ENCODE measurements around the gene MICB.

Gene MICB

DNA sequence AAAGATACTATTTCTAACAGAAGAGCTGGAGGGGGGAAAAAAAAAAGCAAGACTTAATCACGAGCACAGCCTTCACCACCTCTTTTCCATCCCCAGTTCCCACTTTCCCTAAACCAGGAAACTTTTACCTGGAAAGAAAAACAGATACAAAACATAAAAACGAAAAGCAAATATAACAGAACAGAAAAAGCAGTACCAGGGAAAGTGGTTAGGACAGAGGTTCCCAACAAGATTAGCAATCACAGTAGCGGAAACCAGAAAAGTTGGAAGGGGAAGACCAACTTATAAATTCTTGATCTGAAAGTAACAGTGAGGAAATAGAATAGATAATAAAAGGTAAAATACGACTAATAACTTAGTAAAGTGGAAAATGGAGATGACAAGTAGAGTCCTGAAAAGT is 42.7 kb downstream of the MICB start:
- TF ChIP-seq, protein P1, sequence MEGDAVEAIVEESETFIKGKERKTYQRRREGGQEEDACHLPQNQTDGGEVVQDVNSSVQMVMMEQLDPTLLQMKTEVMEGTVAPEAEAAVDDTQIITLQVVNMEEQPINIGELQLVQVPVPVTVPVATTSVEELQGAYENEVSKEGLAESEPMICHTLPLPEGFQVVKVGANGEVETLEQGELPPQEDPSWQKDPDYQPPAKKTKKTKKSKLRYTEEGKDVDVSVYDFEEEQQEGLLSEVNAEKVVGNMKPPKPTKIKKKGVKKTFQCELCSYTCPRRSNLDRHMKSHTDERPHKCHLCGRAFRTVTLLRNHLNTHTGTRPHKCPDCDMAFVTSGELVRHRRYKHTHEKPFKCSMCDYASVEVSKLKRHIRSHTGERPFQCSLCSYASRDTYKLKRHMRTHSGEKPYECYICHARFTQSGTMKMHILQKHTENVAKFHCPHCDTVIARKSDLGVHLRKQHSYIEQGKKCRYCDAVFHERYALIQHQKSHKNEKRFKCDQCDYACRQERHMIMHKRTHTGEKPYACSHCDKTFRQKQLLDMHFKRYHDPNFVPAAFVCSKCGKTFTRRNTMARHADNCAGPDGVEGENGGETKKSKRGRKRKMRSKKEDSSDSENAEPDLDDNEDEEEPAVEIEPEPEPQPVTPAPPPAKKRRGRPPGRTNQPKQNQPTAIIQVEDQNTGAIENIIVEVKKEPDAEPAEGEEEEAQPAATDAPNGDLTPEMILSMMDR (IDR thresholded peaks at IDR 0.05; ENCODE audit: low read depth, low read length, missing control alignments): no peak
- in situ Hi-C loops (cut with HindIII; ENCODE audit: low sequenced_read_pairs): loop anchor here (5.0 kb wide), 1 partner anchor 77 kb away; the partner anchor contains the start of gene AIF1
- peak overlapping the region; percentile 94 for H3K4me3 ChIP-seq (ENCODE audit: low read depth, low read length)
- no peak for DNase-seq (ENCODE audit: low read depth)

DNA sequence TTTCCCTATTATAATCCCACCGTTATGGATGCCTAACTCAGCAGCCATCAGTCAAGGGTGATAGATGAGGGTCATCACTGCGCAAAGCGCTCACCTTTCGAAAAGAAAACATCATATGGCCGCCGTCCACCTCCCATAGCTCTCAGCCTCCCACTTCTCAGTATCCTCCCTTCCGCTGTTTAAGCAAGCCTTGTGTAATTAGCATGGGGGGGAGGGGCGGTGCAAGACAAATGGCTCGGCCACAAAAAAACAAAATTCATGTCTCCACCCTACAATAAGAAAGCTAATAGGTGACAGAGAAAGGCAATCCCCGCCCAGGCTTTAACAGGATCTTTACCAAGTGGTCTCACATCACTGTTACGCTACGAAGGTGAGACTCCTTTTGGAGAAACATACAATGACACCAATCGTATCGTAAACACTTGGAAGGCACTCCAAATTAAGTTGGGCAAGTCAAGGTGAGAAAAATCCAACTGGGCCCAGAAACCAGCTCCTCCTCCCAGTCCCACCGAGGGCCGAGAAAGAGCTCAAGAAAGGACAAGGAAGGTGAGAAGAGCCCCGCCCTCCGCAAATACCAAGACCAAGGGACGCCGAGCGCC is 43.2 kb downstream of the MICB start:
- in situ Hi-C loops (cut with HindIII; ENCODE audit: low sequenced_read_pairs): loop anchor here (5.0 kb wide), 1 partner anchor 76 kb away; the partner anchor contains the start of gene AIF1
- DNase-seq (ENCODE audit: low read depth): peak; percentile 15
- H3K4me3 ChIP-seq (ENCODE audit: low read depth, low read length): peak overlapping the region; percentile 94
- TF ChIP-seq, protein P1 (IDR thresholded peaks at IDR 0.05; ENCODE audit: low read depth, low read length, missing control alignments): no peak

GRCh38 chr6:31541658-31542521 is 43.9 kb downstream of the MICB start, which contains the start of gene DDX39B:
DDX39B (minus strand) TSS chr6:31542003; CDS start chr6:31540532, 1,471 bp downstream.
- peak within 1 kb of the TSS; percentile 94 for H3K4me3 ChIP-seq (ENCODE audit: low read depth, low read length)
- TF ChIP-seq, protein P1 (IDR thresholded peaks at IDR 0.05; ENCODE audit: low read depth, low read length, missing control alignments): no peak
- in situ Hi-C loops (cut with HindIII; ENCODE audit: low sequenced_read_pairs): loop anchor here (5.0 kb wide), 1 partner anchor 75 kb away; the partner anchor contains the start of gene AIF1
- DNase-seq (ENCODE audit: low read depth): peak; percentile 95

DNA sequence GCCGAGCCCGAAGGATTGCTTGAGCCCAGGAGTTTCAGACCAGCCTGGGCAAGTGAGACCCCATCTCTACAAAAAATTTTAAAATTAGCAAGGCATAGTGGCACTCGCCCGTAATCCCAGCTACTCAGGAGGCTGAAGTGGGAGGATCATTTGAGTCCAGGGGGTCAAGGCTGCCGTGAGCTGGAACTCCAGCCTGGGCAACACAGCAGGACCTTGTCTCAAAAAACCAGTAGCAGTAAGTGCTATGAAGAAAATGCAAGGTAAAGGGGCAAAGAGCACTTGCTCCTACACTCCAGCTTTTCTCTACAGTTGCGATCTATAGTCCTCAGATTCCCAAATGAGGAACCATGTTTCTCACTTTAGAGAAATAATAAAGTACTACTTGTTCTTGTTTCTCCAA is 45.7 kb downstream of the MICB start:
- in situ Hi-C loops (cut with HindIII; ENCODE audit: low sequenced_read_pairs): loop anchor here (5.0 kb wide), 1 partner anchor 74 kb away; the partner anchor contains the start of gene AIF1
- no peak overlapping the region for H3K4me3 ChIP-seq (ENCODE audit: low read depth, low read length)
- TF ChIP-seq, protein P1 (IDR thresholded peaks at IDR 0.05; ENCODE audit: low read depth, low read length, missing control alignments): no peak
- no peak for DNase-seq (ENCODE audit: low read depth)

- TF ChIP-seq, protein P1 (IDR thresholded peaks at IDR 0.05; ENCODE audit: low read depth, low read length, missing control alignments): no peak
- in situ Hi-C loops (cut with HindIII; ENCODE audit: low sequenced_read_pairs): loop anchor here (5.0 kb wide), 1 partner anchor 73 kb away; the partner anchor contains the start of gene AIF1
- no peak for DNase-seq (ENCODE audit: low read depth)
- H3K4me3 ChIP-seq (ENCODE audit: low read depth, low read length): no peak overlapping the region
Measured at GRCh38 chr6:31544676-31545075, 46.7 kb downstream of the MICB start.

DNA sequence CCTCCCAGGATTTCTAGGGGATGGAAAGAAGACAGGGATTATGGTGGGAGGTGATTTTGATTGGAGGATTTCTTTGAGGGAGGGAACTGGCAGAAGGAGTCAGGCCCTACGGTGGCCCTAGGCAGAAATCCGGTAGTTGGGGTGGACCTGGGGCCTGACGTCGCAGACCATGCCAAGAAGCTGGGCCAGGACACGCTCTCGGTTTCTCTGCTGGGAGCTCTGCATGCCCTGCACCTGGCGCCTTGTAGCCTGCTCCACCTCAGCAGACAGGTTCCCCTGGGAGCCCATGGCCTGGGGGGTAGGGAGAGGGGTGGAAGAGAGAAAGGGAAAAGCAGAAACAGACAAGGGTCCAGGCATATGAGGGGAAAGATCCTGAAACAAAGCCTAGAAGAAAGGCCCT is 47.3 kb downstream of the MICB start:
- H3K4me3 ChIP-seq (ENCODE audit: low read depth, low read length): peak overlapping the region; percentile 54
- no peak for DNase-seq (ENCODE audit: low read depth)
- TF ChIP-seq, protein P1 (IDR thresholded peaks at IDR 0.05; ENCODE audit: low read depth, low read length, missing control alignments): no peak
- in situ Hi-C loops (cut with HindIII; ENCODE audit: low sequenced_read_pairs): no loop called here
